ENCODE measurements around the gene CLEC16A.

DNA sequence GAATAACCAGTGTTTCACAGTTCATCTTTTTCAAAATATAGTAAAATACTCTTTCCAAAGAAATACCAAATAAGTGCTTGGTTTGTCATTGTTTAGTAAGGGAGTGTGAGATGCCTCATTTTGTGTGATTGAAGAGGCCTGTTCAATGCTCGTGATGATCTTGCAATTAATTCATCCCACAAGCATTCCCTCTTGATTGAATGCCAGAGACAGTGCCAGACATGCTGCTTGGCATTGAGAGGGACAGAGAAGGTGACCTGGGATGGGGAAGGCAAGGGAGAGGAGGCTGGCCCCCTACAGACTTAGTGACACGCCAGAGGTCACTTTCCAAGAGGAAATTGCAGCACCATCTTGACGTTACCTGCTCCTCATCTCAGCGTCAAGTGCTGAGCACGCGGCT, 49.3 kb downstream of the CLEC16A start:
- TF ChIP-seq POLR2A (IDR thresholded peaks at IDR 0.05; ENCODE audit: low read length) (no peak), GATA1 (IDR thresholded peaks at IDR 0.05; ENCODE audit: low read depth, low read length) (no peak)
